Activated CD8-positive, alpha-beta T cell treated with anti-CD3 and anti-CD28 coated beads, Interleukin-2, amount 10 ng/mL, durations not matched to agents 7 days and 5 days (primary cell): ENCODE results near the gene BRF1. TPM values are rescaled to one million over a fixed set of nuclear protein-coding genes. Genes with fewer than 3 reads are reported as not detected.

Experiments
- ATAC-seq: fragments of 150-1000 bp; cut with Tn5 transposase; one replicate; pipeline ENCODE4 v1.10.0; 2021; ENCODE audit warnings: moderate library complexity
- CTCF ChIA-PET: fragments of 350-600 bp; sonication (Branson Sonifier 250); formaldehyde crosslinking; loops from one replicate; lab custom pipeline; 2021; ENCODE audit warnings: antibody characterized with exemption; lab: Charles Lee
- POLR2A ChIA-PET: fragments of 350-600 bp; sonication (Branson Sonifier 250); formaldehyde crosslinking; loops from one replicate; lab custom pipeline; 2021; ENCODE audit warnings: antibody characterized with exemption; lab: Charles Lee
- DNase-seq: peaks from one replicate; pipeline ENCODE4 v3.0.0-alpha.2; 2020
- H3K27ac Mint-ChIP-seq: one replicate; pipeline ENCODE4 v1.8.0; 2021; ENCODE audit warnings: mild to moderate bottlenecking, mixed read lengths
- H3K27me3 Mint-ChIP-seq: one replicate; pipeline ENCODE4 v1.8.0; 2021; ENCODE audit warnings: low read depth, mixed read lengths
- H3K36me3 Mint-ChIP-seq: one replicate; pipeline ENCODE4 v1.8.0; 2021; ENCODE audit warnings: low read depth, mixed read lengths
- H3K4me1 Mint-ChIP-seq: one replicate; pipeline ENCODE4 v1.8.0; 2021; ENCODE audit warnings: low read depth, mixed read lengths
- H3K4me3 Mint-ChIP-seq: one replicate; pipeline ENCODE4 v1.8.0; 2021; ENCODE audit warnings: mild to moderate bottlenecking, mixed read lengths
- H3K9me3 Mint-ChIP-seq: one replicate; pipeline ENCODE4 v1.8.0; 2022; ENCODE audit warnings: mixed read lengths; ENCODE audit not compliant: insufficient read depth
- total RNA-seq, 2 experiments: library from RNA; stranded (reverse); gene quantifications; one replicate each; pipeline ENCODE4 v1.2.3, GENCODE V29; 2021

Gene BRF1
- total RNA-seq, 2 experiments from 2014 or later = 42.1 to 44.7 TPM

- no peak for ATAC-seq
- Mint-ChIP-seq H3K9me3 (no peaks in the 10 kb centered on the region), H3K27ac (no peak overlapping the region), H3K4me1 (no peaks in the 10 kb centered on the region), H3K27me3 (no peaks in the 10 kb centered on the region), H3K4me3 (no peak overlapping the region), H3K36me3 (no peaks in the 10 kb centered on the region)
- ChIA-PET POLR2A (no interaction called here), CTCF (no interaction called here)
- no peak for DNase-seq
Observed at GRCh38 chr14:105272623-105273022, 28.2 kb downstream of the BRF1 start.

GRCh38 chr14:105271224-105271890 lies 29.4 kb downstream of the BRF1 start:
- POLR2A ChIA-PET = no interaction called here
- no peak for ATAC-seq
- Mint-ChIP-seq H3K36me3 (no peaks in the 10 kb centered on the region), H3K4me1 (no peaks in the 10 kb centered on the region), H3K27ac (no peak overlapping the region), H3K9me3 (no peaks in the 10 kb centered on the region), H3K27me3 (no peaks in the 10 kb centered on the region), H3K4me3 (no peak overlapping the region)
- CTCF ChIA-PET = no interaction called here
- no peak for DNase-seq

GRCh38 chr14:105269405-105269804 lies 31.4 kb downstream of the BRF1 start:
- ATAC-seq = no peak
- Mint-ChIP-seq H3K36me3 (no peaks in the 10 kb centered on the region), H3K4me3 (no peak overlapping the region), H3K9me3 (no peaks in the 10 kb centered on the region), H3K27me3 (no peaks in the 10 kb centered on the region), H3K4me1 (no peaks in the 10 kb centered on the region), H3K27ac (no peak overlapping the region)
- POLR2A ChIA-PET = no interaction called here
- CTCF ChIA-PET = no interaction called here
- no peak for DNase-seq

- POLR2A ChIA-PET = no interaction called here
- H3K27me3 Mint-ChIP-seq = no peaks in the 10 kb centered on the region
- no peak overlapping the region for H3K27ac Mint-ChIP-seq
Observed at GRCh38 chr14:105268736-105269354, 32.0 kb downstream of the BRF1 start.

GRCh38 chr14:105267820-105268548 lies 32.8 kb downstream of the BRF1 start:
- Mint-ChIP-seq H3K4me3 (no peak overlapping the region), H3K27me3 (no peaks in the 10 kb centered on the region), H3K9me3 (no peaks in the 10 kb centered on the region), H3K27ac (no peak overlapping the region), H3K4me1 (no peaks in the 10 kb centered on the region), H3K36me3 (peaks cover 3% of the 10 kb centered on the region)
- ChIA-PET CTCF (no interaction called here), POLR2A (no interaction called here)
- DNase-seq (no peak), ATAC-seq (peak; percentile 32)

More at GRCh38 chr14:105268736-105269354, 32.0 kb downstream of the BRF1 start:
- CTCF ChIA-PET = no interaction called here
- Mint-ChIP-seq H3K4me1 (no peaks in the 10 kb centered on the region), H3K4me3 (no peak overlapping the region), H3K9me3 (no peaks in the 10 kb centered on the region), H3K36me3 (peaks cover 3% of the 10 kb centered on the region)
- DNase-seq (no peak), ATAC-seq (no peak)

GRCh38 chr14:105261781-105262180 lies 39.0 kb downstream of the BRF1 start:
- H3K4me1 Mint-ChIP-seq = no peaks in the 10 kb centered on the region
- no peak overlapping the region for H3K27ac Mint-ChIP-seq
- ATAC-seq (no peak), DNase-seq (no peak)
- peaks cover 3% of the 10 kb centered on the region for H3K36me3 Mint-ChIP-seq
- POLR2A ChIA-PET = no interaction called here
- CTCF ChIA-PET = no interaction called here
- no peaks in the 10 kb centered on the region for H3K9me3 Mint-ChIP-seq
- H3K27me3 Mint-ChIP-seq = no peaks in the 10 kb centered on the region
- no peak overlapping the region for H3K4me3 Mint-ChIP-seq

GRCh38 chr14:105260959-105261358 lies 39.8 kb downstream of the BRF1 start:
- DNase-seq (no peak), ATAC-seq (no peak)
- CTCF ChIA-PET = interaction anchor here (1.0 to 1.5 kb wide), 2 partner anchors 91 to 220 kb away, joined by 3 read pairs; no protein-coding TSS in a partner anchor
- POLR2A ChIA-PET = interaction anchor here (0.6 kb wide), 1 partner anchor 40 kb away, joined by 3 read pairs; the partner anchor contains the start of gene BRF1
- Mint-ChIP-seq H3K4me3 (no peak overlapping the region), H3K9me3 (no peaks in the 10 kb centered on the region), H3K4me1 (no peaks in the 10 kb centered on the region), H3K36me3 (peaks cover 3% of the 10 kb centered on the region), H3K27ac (no peak overlapping the region), H3K27me3 (no peaks in the 10 kb centered on the region)

GRCh38 chr14:105258846-105259245 lies 42.0 kb downstream of the BRF1 start:
- DNase-seq = no peak
- H3K4me1 Mint-ChIP-seq = no peaks in the 10 kb centered on the region
- ChIA-PET POLR2A (no interaction called here), CTCF (interaction anchor here (1.1 kb wide), 1 partner anchor 16 kb away, joined by 3 read pairs; no protein-coding TSS in a partner anchor)
- no peaks in the 10 kb centered on the region for H3K9me3 Mint-ChIP-seq
- H3K36me3 Mint-ChIP-seq = peaks cover under 1% of the 10 kb centered on the region
- H3K4me3 Mint-ChIP-seq = no peak overlapping the region
- no peaks in the 10 kb centered on the region for H3K27me3 Mint-ChIP-seq
- no peak for ATAC-seq
- no peak overlapping the region for H3K27ac Mint-ChIP-seq

GRCh38 chr14:105257464-105257863 lies 43.3 kb downstream of the BRF1 start:
- ATAC-seq (no peak), DNase-seq (no peak)
- ChIA-PET POLR2A (no interaction called here), CTCF (no interaction called here)
- Mint-ChIP-seq H3K36me3 (no peaks in the 10 kb centered on the region), H3K9me3 (no peaks in the 10 kb centered on the region), H3K27ac (no peak overlapping the region), H3K27me3 (no peaks in the 10 kb centered on the region), H3K4me3 (no peak overlapping the region), H3K4me1 (no peaks in the 10 kb centered on the region)

GRCh38 chr14:105256292-105256960 lies 44.4 kb downstream of the BRF1 start:
- DNase-seq (no peak), ATAC-seq (no peak)
- Mint-ChIP-seq H3K36me3 (peaks cover 3% of the 10 kb centered on the region), H3K27ac (no peak overlapping the region), H3K27me3 (no peaks in the 10 kb centered on the region), H3K4me3 (no peak overlapping the region), H3K4me1 (peaks cover 3% of the 10 kb centered on the region), H3K9me3 (no peaks in the 10 kb centered on the region)
- ChIA-PET CTCF (no interaction called here), POLR2A (no interaction called here)

- Mint-ChIP-seq H3K36me3 (peaks cover 15% of the 10 kb centered on the region), H3K27me3 (no peaks in the 10 kb centered on the region), H3K4me3 (no peak overlapping the region), H3K27ac (no peak overlapping the region), H3K4me1 (peaks cover 10% of the 10 kb centered on the region), H3K9me3 (no peaks in the 10 kb centered on the region)
- ATAC-seq (no peak), DNase-seq (no peak)
- POLR2A ChIA-PET = no interaction called here
- CTCF ChIA-PET = no interaction called here
Observed at GRCh38 chr14:105255021-105255507, 45.7 kb downstream of the BRF1 start.
